ENCODE results near the gene SKP1.

GRCh38 chr5:134225780-134226440 is 49.2 kb upstream of the SKP1 start, which contains the start of gene PPP2CA:
- TF ChIP-seq CTCF (IDR thresholded peaks at IDR 0.05; ENCODE audit: low read depth, low read length, missing input control): no peak
- peak; percentile 73 for TF ChIP-seq REST (IDR thresholded peaks at IDR 0.05)
- TF ChIP-seq HNF4G (IDR thresholded peaks at IDR 0.05): no peak
- peak; percentile 37 to 64 for TF ChIP-seq RXRA (IDR thresholded peaks at IDR 0.05)
- peak in 1 of 2 donors; percentile 50 for TF ChIP-seq GABPA (IDR thresholded peaks at IDR 0.05 in 1 of 2, conservative IDR thresholded peaks at IDR 0.05 in 1 of 2)
- TF ChIP-seq MAX (IDR thresholded peaks at IDR 0.05): peak; percentile 60
- TF ChIP-seq ZBTB33 (IDR thresholded peaks at IDR 0.05): peak; percentile 53
- peak; percentile 96 for TF ChIP-seq YY1 (IDR thresholded peaks at IDR 0.05)
- peak; percentile 68 for TF ChIP-seq NR2F2 (IDR thresholded peaks at IDR 0.05)
- TF ChIP-seq RAD21 (IDR thresholded peaks at IDR 0.05): no peak
- no peak for TF ChIP-seq TAF1 (conservative IDR thresholded peaks at IDR 0.05)
- peak in 1 of 2 donors; percentile 31 for TF ChIP-seq JUND (IDR thresholded peaks at IDR 0.05)

All from liver (tissue), 3 donors.